HepG2 (cell line): ENCODE results near the gene FKBP14. TPM values are rescaled to one million over a fixed set of nuclear protein-coding genes. Genes with fewer than 3 reads are reported as not detected.

Experiments
- AFF4 ChIP-seq: sonication (generic); formaldehyde crosslinking; IDR thresholded peaks from 2 replicates; pipeline ENCODE4 v1.4.0; 2020; ENCODE audit warnings: missing genetic modification reagents
- ARID3A ChIP-seq: IDR thresholded peaks from 2 replicates; pipeline ENCODE4 v1.6.1; 2012; ENCODE audit warnings: low read depth, low read length, improper control_type of control experiment
- DR1 ChIP-seq: sonication (generic); formaldehyde crosslinking; IDR thresholded peaks from 2 replicates; pipeline ENCODE4 v1.8.0; 2021; ENCODE audit warnings: mild to moderate bottlenecking, missing genetic modification reagents, inconsistent platforms
- FOXM1 ChIP-seq: sonication (generic); formaldehyde crosslinking; IDR thresholded peaks from 2 replicates; pipeline ENCODE4 v1.5.0; 2020; ENCODE audit warnings: missing genetic modification reagents
- GABPB1 ChIP-seq: IDR thresholded peaks from 2 replicates; pipeline ENCODE4 v1.6.1; 2016; ENCODE audit warnings: mild to moderate bottlenecking, missing genetic modification reagents, moderate library complexity, missing compliant biosample characterization
- GATA4 ChIP-seq: sonication (generic); IDR thresholded peaks from 2 replicates; pipeline ENCODE4 v1.6.1; 2016; ENCODE audit warnings: antibody characterized with exemption, low read depth, borderline replicate concordance
- GFI1 ChIP-seq: sonication (generic); formaldehyde crosslinking; IDR thresholded peaks from 2 replicates; pipeline ENCODE4 v1.5.0; 2020; ENCODE audit warnings: missing genetic modification reagents, mild to moderate bottlenecking, borderline replicate concordance
- IKZF4 ChIP-seq: sonication (generic); formaldehyde crosslinking; IDR thresholded peaks from 2 replicates; pipeline ENCODE4 v1.5.1; 2020; ENCODE audit warnings: borderline replicate concordance, mild to moderate bottlenecking, low read depth, missing genetic modification reagents; ENCODE audit errors: not compliant biosample characterization
- KDM4B ChIP-seq: sonication (generic); formaldehyde crosslinking; IDR thresholded peaks from 2 replicates; pipeline ENCODE4 v1.4.0; 2020; ENCODE audit warnings: missing genetic modification reagents
- KDM5A ChIP-seq: fragments of 200-600 bp; sonication (generic); IDR thresholded peaks from 2 replicates; pipeline ENCODE4 v1.7.0; 2018; ENCODE audit warnings: antibody characterized with exemption, mild to moderate bottlenecking, low read length, borderline replicate concordance
- KLF6 ChIP-seq: IDR thresholded peaks from 2 replicates; pipeline ENCODE4 v1.8.0; 2016; ENCODE audit warnings: missing biosample characterization, missing genetic modification reagents
- MAZ ChIP-seq, 2 experiments: sonication (generic) in 1 of 2; formaldehyde crosslinking in 1 of 2; IDR thresholded peaks; 2 replicates each; pipeline versions ENCODE4 v1.5.0 to v1.6.1; 2012 to 2020; ENCODE audit warnings: low read depth in 2 of 2, mild to moderate bottlenecking in 2 of 2, borderline replicate concordance in 1 of 2, improper control_type of control experiment in 1 of 2, low read length in 1 of 2, missing genetic modification reagents in 1 of 2, moderate library complexity in 1 of 2
- MED1 ChIP-seq: sonication (generic); formaldehyde crosslinking; IDR thresholded peaks from 2 replicates; pipeline ENCODE4 v1.4.0; 2020; ENCODE audit warnings: missing genetic modification reagents
- ONECUT2 ChIP-seq: sonication (generic); formaldehyde crosslinking; IDR thresholded peaks from 2 replicates; pipeline ENCODE4 v1.4.0; 2020; ENCODE audit warnings: missing genetic modification reagents
- PHF5A ChIP-seq: IDR thresholded peaks from one replicate; pipeline ENCODE4 v1.6.1; 2018; ENCODE audit warnings: low read depth, missing genetic modification reagents; ENCODE audit not compliant: unreplicated experiment
- RBM39 ChIP-seq: fragments of 200-400 bp; formaldehyde crosslinking; IDR thresholded peaks from one replicate; pipeline ENCODE4 v1.6.1; 2018; ENCODE audit warnings: antibody characterized with exemption, mild to moderate bottlenecking, low read depth, low read length; ENCODE audit not compliant: poor library complexity, severe bottlenecking
- TBP ChIP-seq: sonication (generic); formaldehyde crosslinking; IDR thresholded peaks from 2 replicates; pipeline ENCODE4 v1.5.0; 2020; ENCODE audit warnings: missing genetic modification reagents
- TMF1 ChIP-seq: sonication (generic); formaldehyde crosslinking; IDR thresholded peaks from 2 replicates; pipeline ENCODE4 v1.8.1; 2022; ENCODE audit warnings: low read depth, missing genetic modification reagents
- ZBTB8A ChIP-seq: sonication (generic); formaldehyde crosslinking; IDR thresholded peaks from 2 replicates; pipeline ENCODE4 v1.4.0; 2020; ENCODE audit warnings: mild to moderate bottlenecking, low read depth, missing genetic modification reagents, borderline replicate concordance
- ZEB1 ChIP-seq: IDR thresholded peaks from 2 replicates; pipeline ENCODE4 v1.6.1; 2012; ENCODE audit warnings: mild to moderate bottlenecking, low read depth, inconsistent platforms; ENCODE audit not compliant: insufficient replicate concordance
- ZNF124 ChIP-seq: sonication (generic); formaldehyde crosslinking; IDR thresholded peaks from 2 replicates; pipeline ENCODE4 v1.4.0; 2020; ENCODE audit warnings: missing genetic modification reagents
- ZNF543 ChIP-seq: sonication (generic); formaldehyde crosslinking; IDR thresholded peaks from 2 replicates; pipeline ENCODE4 v1.4.0; 2020; ENCODE audit warnings: mild to moderate bottlenecking, missing genetic modification reagents
- ZNF552 ChIP-seq: sonication (generic); formaldehyde crosslinking; IDR thresholded peaks from 2 replicates; pipeline ENCODE4 v1.9.0; 2022; ENCODE audit warnings: missing genetic modification reagents, mild to moderate bottlenecking, borderline replicate concordance
- polyA plus RNA-seq, 8 experiments: library from polyadenylated mRNA; depleted of rRNA in 3 of 8; stranded (reverse) in 7 of 8; unstranded in 1 of 8; fragments of >200 nt; fragmentation: Illumina TruSeq in 4 of 8; extraction: Trizol in 4 of 8; gene quantifications; 2 replicates each; pipeline versions ENCODE4 v1.2.1 to v1.2.3, GENCODE V29; 2011 to 2016; ENCODE audit warnings: low read depth in 4 of 8, missing spikeins in 1 of 8, mixed read lengths in 1 of 8; ENCODE audit not compliant: insufficient read depth in 1 of 8
- total RNA-seq, 5 experiments: library from RNA; depleted of rRNA; stranded (reverse); fragments of >200 nt; fragmentation: Illumina TruSeq; extraction: Trizol; gene quantifications; 2 replicates each; pipeline ENCODE4 v1.2.3, GENCODE V29; 2016; ENCODE audit warnings: low read depth in 1 of 5

The FKBP14 gene
- total and polyA plus RNA-seq, 2 of the 13 experiments (the other 11 are each of a cell fraction or from before 2014, with no cell fraction given) = 20.0 to 32.3 TPM

DNA sequence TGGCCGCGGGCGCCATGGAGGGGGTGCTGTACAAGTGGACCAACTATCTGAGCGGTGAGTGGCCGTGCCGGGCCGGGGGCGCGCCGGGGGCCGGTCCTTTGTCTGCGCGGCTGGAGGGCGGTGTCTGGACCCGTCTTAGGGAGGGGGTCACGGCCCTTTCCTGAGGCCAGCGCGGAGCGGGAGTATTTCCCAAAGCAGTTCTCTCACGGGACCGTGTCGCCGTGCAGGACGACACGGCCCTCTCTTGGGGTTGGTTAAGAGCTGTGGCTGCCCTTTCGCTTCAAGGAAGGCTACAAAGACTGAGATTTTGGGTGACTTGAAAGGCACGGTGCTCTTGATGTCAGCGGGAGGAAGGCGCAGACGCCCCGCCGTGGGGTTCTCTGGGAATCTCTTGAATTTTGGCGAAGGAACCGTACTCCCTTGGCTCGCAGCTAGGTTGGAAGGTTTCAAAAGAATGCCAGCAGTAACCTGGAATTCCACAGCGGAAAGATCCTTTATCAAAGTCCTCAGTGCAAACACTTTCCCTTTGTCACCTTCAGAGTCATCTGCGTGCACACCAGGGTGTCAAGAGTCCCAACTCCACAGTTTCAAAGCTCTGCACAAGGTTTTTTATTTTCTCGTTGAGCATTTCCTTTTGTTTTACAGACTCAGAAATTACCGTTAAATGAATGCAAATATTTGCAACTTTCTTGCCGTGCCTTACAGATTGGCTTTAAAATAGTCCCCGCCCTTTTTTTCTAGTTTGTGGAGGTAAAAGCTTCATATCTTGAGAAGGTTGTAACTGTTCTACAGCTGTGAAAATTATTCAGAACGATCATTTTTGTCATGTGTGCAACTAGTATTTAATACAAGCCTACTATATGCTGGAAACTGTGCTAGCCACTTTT, 2.5 kb upstream of the FKBP14 start (continued):
- TF ChIP-seq KDM4B (CRISPR knock-in tag) (no peak), FOXM1 (CRISPR knock-in tag) (no peak), MAZ (IDR thresholded peaks at IDR 0.05; ENCODE audit: borderline replicate concordance, low read depth, low read length) (no peak), MAZ (CRISPR knock-in tag; IDR thresholded peaks at IDR 0.05; ENCODE audit: low read depth) (no peak), AFF4 (CRISPR knock-in tag) (no peak), TMF1 (0 out of 2 replicates have a peak, but pooled peaks have one; percentile 36), ZEB1 (no peak), GFI1 (CRISPR knock-in tag) (no peak), ZBTB8A (CRISPR knock-in tag) (no peak), ONECUT2 (CRISPR knock-in tag) (no peak), DR1 (CRISPR knock-in tag) (no peak), ARID3A (no peak), KLF6 (CRISPR knock-in tag) (no peak), IKZF4 (CRISPR knock-in tag) (no peak), ZNF124 (CRISPR knock-in tag) (no peak), GABPB1 (CRISPR knock-in tag) (no peak), ZNF552 (CRISPR knock-in tag) (no peak), RBM39 (no peak), PHF5A (CRISPR knock-in tag) (no peak), GATA4 (no peak), TBP (0 out of 2 replicates have a peak, but pooled peaks have one; percentile 27), KDM5A (no peak; the same call in 1 of the 2 replicates), MED1 (CRISPR knock-in tag) (0 out of 2 replicates have a peak, but pooled peaks have one; percentile 6), ZNF543 (CRISPR knock-in tag) (no peak)
